ENCODE results near the gene MMP20.

DNA sequence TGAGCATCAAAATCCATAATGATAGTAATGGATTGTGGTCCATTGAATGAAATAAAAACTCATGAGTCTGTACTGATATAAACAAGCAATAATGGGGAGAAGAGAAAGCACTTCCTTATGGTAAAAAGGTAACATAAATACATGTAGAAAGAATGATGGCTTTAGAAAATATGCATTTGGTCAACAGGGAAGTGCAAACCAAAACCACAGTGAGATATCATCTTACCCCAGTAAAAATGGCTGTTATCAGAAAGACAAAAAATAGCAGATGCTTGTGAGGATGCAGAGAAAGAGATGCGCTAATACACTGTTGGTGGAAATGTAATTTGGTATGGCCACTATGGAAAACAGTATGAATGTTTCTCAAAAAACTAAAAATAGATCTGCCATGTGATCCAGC, 6.9 kb upstream of the MMP20 start:
- no peak for TF ChIP-seq EZH2 (IDR thresholded peaks at IDR 0.05; ENCODE audit: insufficient read depth, poor library complexity, severe bottlenecking)
- no peak for TF ChIP-seq EZH2phosphoT487 (IDR thresholded peaks at IDR 0.05; ENCODE audit: insufficient read depth, low read depth)
